Measurements from ENCODE around the gene KMT5C. TPM values are rescaled to one million over a fixed set of nuclear protein-coding genes. Genes with fewer than 3 reads are reported as not detected.

KMT5C gene
- total and polyA plus RNA-seq, 12 donors = 4.0 to 12.4 (median 6.9) TPM

GRCh38 chr19:55348317-55349034 lies 8.8 kb downstream of the KMT5C start:
- Histone ChIP-seq H3K27me3 (peaks cover 9 to 36% (median 32%) of the 10 kb centered on the region in 7 donors), H3K9me3 (no peaks in the 10 kb centered on the region), H3K27ac (no peak overlapping the region), H3K36me3 (peaks cover 0 to 29% (median 8%) of the 10 kb centered on the region in 9 donors), H3K4me1 (peaks cover 0 to 13% (median 4%) of the 10 kb centered on the region in 9 donors), H3K4me3 (no peak overlapping the region)
- TF ChIP-seq CTCF (IDR thresholded peaks at IDR 0.05) = no peak
- ATAC-seq = no peak
- 66 to 70% methylated on average over 22 of the region's 22 CpGs for WGBS, 2 donors
- intact Hi-C loops (cut with DNase I) = no loop called here
- no peak for DNase-seq

- Histone ChIP-seq H3K36me3 (peaks cover 0 to 17% (median 8%) of the 10 kb centered on the region in 9 donors), H3K4me1 (peaks cover 0 to 26% (median 15%) of the 10 kb centered on the region in 9 donors), H3K4me3 (no peak overlapping the region), H3K27me3 (peaks cover 18 to 56% (median 51%) of the 10 kb centered on the region in 7 donors), H3K9me3 (no peaks in the 10 kb centered on the region), H3K27ac (no peak overlapping the region)
- no peak for DNase-seq
- no peak for TF ChIP-seq CTCF (IDR thresholded peaks at IDR 0.05)
- intact Hi-C loops (cut with DNase I) = no loop called here
- no peak for ATAC-seq
- 78 to 80% methylated on average over 11 of the region's 11 CpGs for WGBS, 2 donors
These were observed 11.1 kb downstream of the KMT5C start for GRCh38 chr19:55350620-55351315.

GRCh38 chr19:55352040-55352439 lies 12.4 kb downstream of the KMT5C start:
- Histone ChIP-seq H3K4me1 (peaks cover 0 to 22% (median 15%) of the 10 kb centered on the region in 9 donors), H3K36me3 (peaks cover 0 to 7% (median under 1%) of the 10 kb centered on the region in 9 donors), H3K27me3 (peaks cover 18 to 66% (median 62%) of the 10 kb centered on the region in 7 donors), H3K27ac (no peak overlapping the region), H3K9me3 (no peaks in the 10 kb centered on the region), H3K4me3 (no peak overlapping the region)
- ATAC-seq = no peak
- intact Hi-C loops (cut with DNase I) = no loop called here
- WGBS, 2 donors = 68 to 75% methylated on average over 6 of the region's 6 CpGs
- DNase-seq = no peak
- TF ChIP-seq CTCF (IDR thresholded peaks at IDR 0.05) = no peak

- Histone ChIP-seq H3K4me3 (no peak overlapping the region), H3K27me3 (peaks cover 18 to 70% (median 66%) of the 10 kb centered on the region in 7 donors), H3K27ac (no peak overlapping the region), H3K9me3 (no peaks in the 10 kb centered on the region), H3K36me3 (peaks cover 0 to 1% (median 0%) of the 10 kb centered on the region in 9 donors), H3K4me1 (peaks cover 0 to 22% (median 15%) of the 10 kb centered on the region in 9 donors)
- DNase-seq (no peak), ATAC-seq (no peak)
- intact Hi-C loops (cut with DNase I) = no loop called here
- 62 to 63% methylated on average over 25 of the region's 25 CpGs for WGBS, 2 donors
- TF ChIP-seq CTCF (IDR thresholded peaks at IDR 0.05) = no peak
These were observed 13.0 kb downstream of the KMT5C start for GRCh38 chr19:55352549-55353145.

All from heart right ventricle (tissue), 16 donors.